H1 (cell line): Measurements from ENCODE around the gene PPP6C. TPM values are rescaled to one million over a fixed set of nuclear protein-coding genes. Genes with fewer than 3 reads are reported as not detected.
"Not testable (repeated sequence)": the region's sequence is repeated elsewhere in the genome, so short reads cannot be mapped to it uniquely, and the experiment has no call there.

ENCODE experiments used
- CTCF ChIA-PET: fragments of 300-600 bp; sonication (Branson Sonifier 250); formaldehyde crosslinking; loops from one replicate; lab custom pipeline; 2021; ENCODE audit not compliant: partially characterized antibody; lab: Charles Lee
- POLR2A ChIA-PET: fragments of 300-600 bp; sonication (Branson Sonifier 250); formaldehyde crosslinking; loops from one replicate; lab custom pipeline; 2021; ENCODE audit warnings: inconsistent platforms; ENCODE audit not compliant: partially characterized antibody; lab: Charles Lee
- DNase-seq, 2 experiments: peaks; one replicate each; pipeline versions ENCODE4 v3.0.0 to v3.0.0-alpha.2; 2010 to 2022; ENCODE audit warnings: low spot score in 2 of 2, low read depth in 1 of 2, mixed read lengths in 1 of 2
- FAIRE-seq: peaks from 2 replicates; lab custom pipeline; 2011; peaks lifted over from hg19 to GRCh38; lab: Jason Lieb, UNC
- H2AFZ ChIP-seq: 2 replicates; pipeline ENCODE4 v1.8.1; 2012; ENCODE audit warnings: low read length, inconsistent platforms
- H2AK5ac ChIP-seq: 2 replicates; pipeline ENCODE4 v1.6.1; 2013; ENCODE audit warnings: low read depth, low read length
- H2BK120ac ChIP-seq: replicated peaks from 2 replicates; pipeline ENCODE3; 2013; ENCODE audit warnings: low read depth, low read length, inconsistent platforms
- H2BK12ac ChIP-seq: 2 replicates; pipeline ENCODE4 v1.6.1; 2013; ENCODE audit warnings: low read depth, low read length
- H2BK15ac ChIP-seq: 2 replicates; pipeline ENCODE4 v1.6.1; 2013; ENCODE audit warnings: low read length
- H2BK20ac ChIP-seq: 2 replicates; pipeline ENCODE4 v1.6.1; 2013; ENCODE audit warnings: low read length
- H2BK5ac ChIP-seq: 2 replicates; pipeline ENCODE4 v1.6.1; 2013; ENCODE audit warnings: low read depth, low read length
- H3K14ac ChIP-seq: 2 replicates; pipeline ENCODE4 v1.6.1; 2013; ENCODE audit warnings: inconsistent platforms; ENCODE audit not compliant: insufficient read length
- H3K18ac ChIP-seq: 2 replicates; pipeline ENCODE4 v1.6.1; 2013; ENCODE audit warnings: low read length; ENCODE audit errors: extremely low read depth
- H3K23ac ChIP-seq: 2 replicates; pipeline ENCODE4 v1.6.1; 2013; ENCODE audit warnings: inconsistent platforms; ENCODE audit not compliant: insufficient read length
- H3K23me2 ChIP-seq: 2 replicates; pipeline ENCODE4 v1.6.1; 2013; ENCODE audit warnings: low read depth, low read length
- H3K27ac ChIP-seq: 2 replicates; pipeline ENCODE4 v1.6.1; 2011; ENCODE audit warnings: low read depth, low read length, inconsistent platforms
- H3K27me3 ChIP-seq, 4 experiments: replicated peaks in 1 of 4; 1 replicate in 1 of 4; 2 replicates in 3 of 4; pipeline versions ENCODE4 v1.6.1 to v1.8.1; 2011 to 2013; ENCODE audit warnings: low read length in 3 of 4, mild to moderate bottlenecking in 3 of 4, inconsistent platforms in 2 of 4, mixed read lengths in 2 of 4, moderate library complexity in 1 of 4; ENCODE audit not compliant: control insufficient read depth in 3 of 4, insufficient read depth in 3 of 4; ENCODE audit errors: extremely low read depth in 1 of 4
- H3K36me3 ChIP-seq, 4 experiments: 2 replicates each; pipeline versions ENCODE4 v1.6.1 to v1.8.1; 2011 to 2013; ENCODE audit warnings: mild to moderate bottlenecking in 4 of 4, low read length in 3 of 4, moderate library complexity in 2 of 4, control low read depth in 1 of 4, inconsistent platforms in 1 of 4; ENCODE audit not compliant: insufficient read depth in 4 of 4, control insufficient read depth in 2 of 4
- H3K4ac ChIP-seq: replicated peaks from 2 replicates; pipeline ENCODE3; 2013; ENCODE audit warnings: low read length, low read depth, mixed read lengths, inconsistent platforms; ENCODE audit not compliant: insufficient read length
- H3K4me1 ChIP-seq, 4 experiments: replicated peaks in 1 of 4; 1 replicate in 1 of 4; 2 replicates in 3 of 4; pipeline versions ENCODE4 v1.6.1 to v1.8.1; 2011 to 2013; ENCODE audit warnings: low read length in 3 of 4, inconsistent platforms in 2 of 4, mixed read lengths in 1 of 4; ENCODE audit not compliant: insufficient read depth in 4 of 4, control insufficient read depth in 3 of 4
- H3K4me2 ChIP-seq, 2 experiments: 2 replicates each; pipeline versions ENCODE4 v1.6.1 to v1.8.1; 2011 to 2013; ENCODE audit warnings: low read depth in 2 of 2, low read length in 2 of 2, control low read depth in 1 of 2, inconsistent platforms in 1 of 2, mild to moderate bottlenecking in 1 of 2; ENCODE audit not compliant: insufficient read depth in 1 of 2
- H3K4me3 ChIP-seq, 4 experiments: fragments of 200-600, 300-600 bp in 1 of 4; sonication (generic), shearing (Covaris generic), sonication (Bioruptor Twin) in 1 of 4; 2 replicates each; pipeline versions ENCODE4 v1.5.1 to v1.8.1; 2011 to 2016; ENCODE audit warnings: low read length in 4 of 4, low read depth in 3 of 4, control low read depth in 2 of 4, inconsistent platforms in 2 of 4, mild to moderate bottlenecking in 2 of 4, mixed read lengths in 1 of 4, moderate library complexity in 1 of 4; ENCODE audit not compliant: insufficient read depth in 2 of 4; ENCODE audit errors: extremely low read depth in 1 of 4
- H3K56ac ChIP-seq: replicated peaks from 2 replicates; pipeline ENCODE3; 2013; ENCODE audit warnings: low read depth, mild to moderate bottlenecking, mixed read lengths, low read length, inconsistent platforms; ENCODE audit not compliant: insufficient read length
- H3K79me1 ChIP-seq: 2 replicates; pipeline ENCODE4 v1.6.1; 2013; ENCODE audit warnings: low read depth, low read length, control low read depth
- H3K79me2 ChIP-seq, 2 experiments: 2 replicates each; pipeline versions ENCODE4 v1.6.1 to v1.8.1; 2012 to 2013; ENCODE audit warnings: low read length in 2 of 2, mild to moderate bottlenecking in 2 of 2, inconsistent platforms in 1 of 2; ENCODE audit not compliant: insufficient read depth in 2 of 2, control insufficient read depth in 1 of 2
- H3K9ac ChIP-seq, 4 experiments: replicated peaks in 1 of 4; 1 replicate in 1 of 4; 2 replicates in 3 of 4; pipeline versions ENCODE4 v1.6.1 to v1.8.1; 2011 to 2013; ENCODE audit warnings: low read depth in 3 of 4, low read length in 3 of 4, control low read depth in 2 of 4, mild to moderate bottlenecking in 2 of 4, moderate library complexity in 2 of 4, inconsistent platforms in 1 of 4; ENCODE audit errors: extremely low read depth in 1 of 4
- H3K9me3 ChIP-seq, 2 experiments: 2 replicates each; pipeline versions ENCODE4 v1.6.1 to v1.8.1; 2012 to 2013; ENCODE audit warnings: mild to moderate bottlenecking in 2 of 2, moderate library complexity in 2 of 2, control low read depth in 1 of 2, inconsistent platforms in 1 of 2, low read depth in 1 of 2, low read length in 1 of 2, mixed read lengths in 1 of 2; ENCODE audit not compliant: insufficient read depth in 2 of 2
- H4K20me1 ChIP-seq, 2 experiments: replicated peaks in 1 of 2; 2 replicates each; pipeline versions ENCODE3 to v1.8.1; 2011 to 2013; ENCODE audit warnings: inconsistent platforms in 2 of 2, low read length in 2 of 2, mild to moderate bottlenecking in 1 of 2; ENCODE audit not compliant: insufficient read depth in 2 of 2, control insufficient read depth in 1 of 2
- H4K5ac ChIP-seq: 2 replicates; pipeline ENCODE4 v1.6.1; 2013; ENCODE audit warnings: low read length, low read depth, mixed read lengths, inconsistent platforms; ENCODE audit not compliant: insufficient read length
- H4K8ac ChIP-seq: 2 replicates; pipeline ENCODE4 v1.8.0; 2013; ENCODE audit warnings: mild to moderate bottlenecking, moderate library complexity, low read length, inconsistent platforms; ENCODE audit not compliant: insufficient read depth; ENCODE audit errors: extremely low read depth
- H4K91ac ChIP-seq: replicated peaks from 2 replicates; pipeline ENCODE3; 2013; ENCODE audit warnings: low read length, mixed read lengths, inconsistent platforms; ENCODE audit not compliant: insufficient read length
- polyA plus RNA-seq, 7 experiments: library from polyadenylated mRNA; depleted of rRNA in 3 of 7; stranded (reverse) in 5 of 7; unstranded in 2 of 7; fragments of >200 nt in 5 of 7; fragments of 200-250 nt in 2 of 7; gene quantifications; 1 replicate in 5 of 7; 2 replicates in 1 of 7; 4 replicates in 1 of 7; pipeline versions ENCODE4 v1.2.1 to v1.2.3, GENCODE V29; 2011 to 2013; ENCODE audit warnings: missing spikeins in 2 of 7, mixed read lengths in 2 of 7
- total RNA-seq: library from RNA; stranded (reverse); fragmentation: NEBNext Ultra II Directional; extraction: Animal tissue kit (Norgen Biotek cat#: 25700); gene quantifications from 2 replicates; pipeline ENCODE4 v1.2.1, GENCODE V29; 2021

PPP6C gene
- total and polyA plus RNA-seq, 2 of the 8 experiments (the other 6 are each of a cell fraction or from before 2014, with no cell fraction given), result 22.8 to 52.3 TPM

- H3K4ac ChIP-seq, DNase-seq, H3K9ac ChIP-seq, H2BK12ac ChIP-seq, H3K9me3 ChIP-seq, H3K79me2 ChIP-seq, FAIRE-seq, H3K4me1 ChIP-seq, H2BK20ac ChIP-seq, H3K56ac ChIP-seq, H3K4me2 ChIP-seq, H4K8ac ChIP-seq, H3K23me2 ChIP-seq, H2BK5ac ChIP-seq, CTCF ChIA-PET, H3K27me3 ChIP-seq, H3K27ac ChIP-seq, H3K79me1 ChIP-seq, H2AFZ ChIP-seq, H3K18ac ChIP-seq, H2AK5ac ChIP-seq, H3K14ac ChIP-seq, H3K4me3 ChIP-seq, H2BK15ac ChIP-seq, H4K5ac ChIP-seq, H2BK120ac ChIP-seq, H3K23ac ChIP-seq, H4K20me1 ChIP-seq, H4K91ac ChIP-seq: not testable (repeated sequence)
- H3K36me3 ChIP-seq, result peaks cover 2 to 10% (median 3%) of the 10 kb centered on the region in 4 experiments; a peak in 5 of 8 replicates
- POLR2A ChIA-PET, result interaction anchor here (0.9 kb wide), 1 partner anchor 460 kb away, joined by 3 read pairs; no protein-coding TSS in a partner anchor
These were observed 35.3 kb upstream of the PPP6C start for GRCh38 chr9:125224858-125225257.
